Activated CD4-positive, alpha-beta T cell treated with anti-CD3 and anti-CD28 coated beads for 36 hours (primary cell): Measurements from ENCODE around the gene GPSM1. TPM values are rescaled to one million over a fixed set of nuclear protein-coding genes. Genes with fewer than 3 reads are reported as not detected.

ENCODE experiments used
- ATAC-seq: fragments of 200-7000 bp; cut with Tn5 transposase; one replicate; pipeline ENCODE4 v1.10.0; 2021; ENCODE audit warnings: mild to moderate bottlenecking, moderate library complexity
- CTCF ChIA-PET: fragments of 350-600 bp; sonication (Branson Sonifier 250); formaldehyde crosslinking; loops from one replicate; lab custom pipeline; 2021; ENCODE audit warnings: antibody characterized with exemption; lab: Charles Lee
- POLR2A ChIA-PET: fragments of 350-600 bp; sonication (Branson Sonifier 250); formaldehyde crosslinking; loops from one replicate; lab custom pipeline; 2021; ENCODE audit warnings: antibody characterized with exemption, inconsistent platforms; lab: Charles Lee
- DNase-seq: peaks from one replicate; pipeline ENCODE4 v3.0.0-alpha.2; 2020
- H3K27ac Mint-ChIP-seq: one replicate; pipeline ENCODE4 v1.8.0; 2021; ENCODE audit warnings: mixed read lengths
- H3K27me3 Mint-ChIP-seq: one replicate; pipeline ENCODE4 v1.8.0; 2021; ENCODE audit warnings: mixed read lengths
- H3K36me3 Mint-ChIP-seq: one replicate; pipeline ENCODE4 v1.8.0; 2021; ENCODE audit warnings: low read depth, mixed read lengths
- H3K4me1 Mint-ChIP-seq: one replicate; pipeline ENCODE4 v1.8.0; 2021; ENCODE audit warnings: mixed read lengths
- H3K4me3 Mint-ChIP-seq: one replicate; pipeline ENCODE4 v1.8.0; 2021; ENCODE audit warnings: mild to moderate bottlenecking, moderate library complexity, mixed read lengths
- H3K9me3 Mint-ChIP-seq: one replicate; pipeline ENCODE4 v1.8.0; 2021; ENCODE audit warnings: low read depth, mixed read lengths
- intact Hi-C, 2 experiments: fragments of 100-400 bp; cut with DNase I in 1 of 2; cut with micrococcal nuclease in 1 of 2; formaldehyde crosslinking; loops; one replicate each; pipeline versions ENCODE4 v1.14.2 to v1.15.1; 2022 to 2024; cut with DNase I, micrococcal nuclease
- total RNA-seq, 2 experiments: library from RNA; stranded (reverse); gene quantifications; one replicate each; pipeline ENCODE4 v1.2.3, GENCODE V29; 2021

GPSM1 gene
- total RNA-seq, 2 experiments from 2014 or later = 9.6 to 10.8 TPM

DNA sequence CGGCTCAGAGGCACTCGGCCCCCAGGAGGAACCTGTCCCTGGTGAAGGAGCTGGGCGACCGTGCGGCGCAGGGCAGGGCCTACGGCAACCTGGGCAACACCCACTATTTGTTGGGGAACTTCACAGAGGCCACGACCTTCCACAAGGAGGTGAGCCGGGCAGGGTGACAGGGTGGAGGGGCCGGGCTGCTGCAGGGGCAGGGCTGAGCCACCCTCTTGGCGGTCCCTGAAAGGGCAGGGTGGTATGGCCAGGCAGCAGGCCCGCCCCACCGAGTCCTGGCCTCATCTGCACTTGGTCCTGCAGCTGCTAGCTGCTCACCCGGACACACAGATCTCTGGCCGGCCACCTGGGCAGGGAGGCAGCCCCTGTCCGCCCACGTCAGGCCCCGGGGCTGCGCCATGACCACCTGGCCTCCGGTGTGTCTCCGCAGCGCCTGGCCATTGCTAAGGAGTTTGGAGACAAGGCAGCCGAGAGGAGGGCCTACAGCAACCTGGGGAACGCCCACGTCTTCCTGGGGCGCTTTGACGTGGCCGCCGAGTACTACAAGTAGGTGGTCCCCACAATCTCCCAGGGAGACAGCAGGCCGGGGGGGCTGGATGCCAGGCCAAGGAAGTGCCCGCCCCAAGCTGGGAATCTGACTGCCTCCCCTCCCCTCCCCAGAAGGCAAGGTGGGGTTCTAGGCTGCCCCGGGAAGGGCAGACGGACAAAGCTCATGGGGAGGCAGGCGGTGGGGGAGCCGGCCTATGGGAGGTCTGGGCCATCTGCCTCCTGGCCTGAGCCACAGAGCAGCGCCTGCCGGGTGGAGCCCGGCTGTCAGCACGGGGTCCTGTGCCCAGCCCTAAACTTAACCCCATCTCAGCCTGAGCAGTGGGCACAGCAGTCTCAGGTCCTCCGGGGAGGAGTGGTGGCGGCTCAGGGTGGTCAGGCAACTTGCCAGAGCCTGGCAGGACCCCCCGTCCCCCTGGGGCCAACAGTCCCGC, 10.4 kb downstream of the GPSM1 start:
- Mint-ChIP-seq H3K9me3 (no peaks in the 10 kb centered on the region), H3K27ac (no peak overlapping the region), H3K4me3 (no peak overlapping the region), H3K4me1 (no peaks in the 10 kb centered on the region), H3K36me3 (no peaks in the 10 kb centered on the region), H3K27me3 (no peaks in the 10 kb centered on the region)
- ATAC-seq = no peak
- DNase-seq = no peak
- POLR2A ChIA-PET = no interaction called here
- CTCF ChIA-PET = interaction anchor here (0.7 kb wide), 1 partner anchor 60 kb away, joined by 3 read pairs; no protein-coding TSS in a partner anchor
- intact Hi-C loops = no loop called here

DNA sequence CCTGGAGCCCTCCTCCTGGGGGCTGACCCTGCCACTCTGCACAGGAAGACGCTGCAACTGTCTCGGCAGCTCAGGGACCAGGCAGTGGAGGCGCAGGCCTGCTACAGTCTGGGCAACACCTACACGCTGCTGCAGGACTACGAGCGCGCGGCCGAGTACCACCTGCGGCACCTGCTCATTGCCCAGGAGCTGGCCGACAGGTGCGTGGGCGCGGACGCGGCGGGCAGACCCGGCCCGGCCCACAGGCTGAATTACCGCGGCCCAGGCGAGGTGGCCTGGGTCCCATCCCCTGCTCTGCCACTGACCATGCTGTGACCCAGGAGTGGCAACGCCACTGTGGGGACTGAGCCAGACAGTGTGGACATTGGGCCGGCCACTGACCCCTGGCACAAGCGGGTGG, 11.2 kb downstream of the GPSM1 start:
- Mint-ChIP-seq H3K4me3 (no peak overlapping the region), H3K4me1 (no peaks in the 10 kb centered on the region), H3K36me3 (no peaks in the 10 kb centered on the region), H3K27ac (no peak overlapping the region), H3K9me3 (no peaks in the 10 kb centered on the region), H3K27me3 (no peaks in the 10 kb centered on the region)
- DNase-seq (no peak), ATAC-seq (no peak)
- CTCF ChIA-PET = interaction anchor here (0.7 kb wide), 1 partner anchor 61 kb away, joined by 3 read pairs; no protein-coding TSS in a partner anchor
- POLR2A ChIA-PET = no interaction called here
- intact Hi-C loops = no loop called here

DNA sequence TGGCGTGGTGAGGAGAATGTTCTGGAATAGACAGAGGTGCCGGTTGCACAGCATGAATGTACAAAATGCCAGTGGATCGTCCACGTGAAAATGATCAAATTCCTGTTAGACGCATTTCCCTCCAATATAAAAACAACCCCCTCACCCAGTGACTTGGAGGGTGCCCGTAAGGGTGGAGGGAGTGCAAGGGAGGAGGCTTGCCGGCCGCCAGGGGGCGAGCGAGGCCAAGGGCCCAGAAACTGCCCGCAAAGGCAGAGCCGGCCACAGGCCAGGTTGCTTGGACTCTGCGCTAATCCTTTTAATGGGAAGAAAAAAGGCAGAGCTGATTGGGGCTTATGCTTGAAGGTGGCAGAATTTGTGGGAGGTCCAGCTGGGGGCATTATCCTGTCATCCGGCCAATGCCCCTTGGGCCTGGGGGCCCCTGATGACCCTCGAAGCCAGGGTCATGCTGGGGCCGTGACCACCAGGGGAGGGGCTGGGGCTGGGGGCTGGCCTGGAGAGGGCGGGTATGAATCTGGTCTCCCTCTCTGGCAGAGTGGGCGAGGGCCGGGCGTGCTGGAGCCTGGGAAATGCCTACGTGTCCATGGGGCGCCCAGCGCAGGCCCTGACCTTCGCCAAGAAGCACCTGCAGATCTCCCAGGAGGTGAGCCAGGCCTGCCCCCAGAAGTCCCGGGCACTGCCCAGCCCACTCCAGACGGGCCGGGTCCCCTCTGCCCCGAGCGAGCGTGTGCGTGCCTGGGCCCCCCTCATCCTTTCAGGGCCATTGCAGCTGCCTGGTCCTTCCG, 12.0 kb downstream of the GPSM1 start:
- ChIA-PET CTCF (no interaction called here), POLR2A (no interaction called here)
- Mint-ChIP-seq H3K4me1 (no peaks in the 10 kb centered on the region), H3K9me3 (no peaks in the 10 kb centered on the region), H3K27me3 (no peaks in the 10 kb centered on the region), H3K27ac (no peak overlapping the region), H3K4me3 (no peak overlapping the region), H3K36me3 (no peaks in the 10 kb centered on the region)
- no peak for ATAC-seq
- intact Hi-C loops = loop anchor here in 1 of 2 experiments (1.0 kb wide), 1 partner anchor 61 kb away; the partner anchor contains the start of gene SNAPC4
- peak; percentile 59 for DNase-seq

DNA sequence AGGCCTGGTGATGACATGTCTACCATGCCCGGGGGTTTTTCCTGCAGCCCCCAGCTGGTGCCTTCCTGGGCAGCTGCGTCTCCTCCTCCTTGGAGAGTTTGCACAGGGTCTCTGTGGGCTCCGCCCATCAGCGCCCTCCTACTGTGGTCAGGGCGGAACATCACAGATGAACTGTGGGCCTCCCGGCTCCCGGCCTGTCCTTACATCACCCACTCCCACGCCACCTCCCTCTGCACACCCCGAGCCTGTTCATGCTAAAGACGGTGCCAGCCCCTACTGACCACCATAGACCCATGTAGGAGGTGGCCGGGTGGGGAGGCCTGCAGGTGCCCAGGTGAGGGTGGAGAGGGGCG, 12.6 kb downstream of the GPSM1 start:
- Mint-ChIP-seq H3K27ac (no peak overlapping the region), H3K27me3 (no peaks in the 10 kb centered on the region), H3K4me1 (no peaks in the 10 kb centered on the region), H3K4me3 (no peak overlapping the region), H3K36me3 (no peaks in the 10 kb centered on the region), H3K9me3 (no peaks in the 10 kb centered on the region)
- intact Hi-C loops = loop anchor here in 1 of 2 experiments (1.0 kb wide), 1 partner anchor 60 kb away; the partner anchor contains the start of gene SNAPC4
- DNase-seq (no peak), ATAC-seq (no peak)
- CTCF ChIA-PET = no interaction called here
- POLR2A ChIA-PET = no interaction called here

DNA sequence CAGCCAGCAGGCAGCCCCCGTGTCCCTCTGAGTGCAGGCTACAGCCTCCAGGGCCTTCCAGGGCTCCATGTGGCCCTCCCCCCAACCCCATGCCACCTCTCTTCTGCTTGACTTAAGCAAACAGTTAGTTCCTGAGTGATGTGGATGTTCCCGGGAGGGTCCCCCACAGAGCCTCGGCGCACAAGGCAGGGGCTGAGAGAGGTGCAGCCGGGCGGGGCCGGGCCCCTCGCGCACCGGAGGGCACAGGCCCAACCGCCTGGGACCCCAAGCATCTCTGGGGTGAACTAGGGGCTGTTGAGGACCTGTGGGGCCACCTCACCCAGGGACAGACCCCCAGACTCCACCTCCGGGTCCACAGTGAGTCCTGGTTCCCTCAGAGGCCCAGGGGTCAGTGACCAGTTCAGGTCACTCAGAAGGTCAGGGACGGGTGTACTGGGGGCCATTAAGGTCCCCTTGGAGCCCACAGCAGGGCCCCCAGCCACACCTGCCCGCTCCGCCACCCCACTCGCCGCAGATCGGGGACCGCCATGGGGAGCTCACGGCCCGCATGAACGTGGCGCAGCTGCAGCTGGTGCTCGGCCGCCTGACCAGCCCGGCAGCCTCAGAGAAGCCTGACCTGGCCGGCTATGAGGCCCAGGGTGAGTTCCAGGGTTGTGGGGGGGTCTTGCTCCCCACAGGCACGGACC, 13.2 kb downstream of the GPSM1 start:
- DNase-seq (no peak), ATAC-seq (no peak)
- H3K4me3 Mint-ChIP-seq = no peak overlapping the region
- no peaks in the 10 kb centered on the region for H3K27me3 Mint-ChIP-seq
- POLR2A ChIA-PET = no interaction called here
- H3K27ac Mint-ChIP-seq = no peak overlapping the region
- intact Hi-C loops = no loop called here
- no peaks in the 10 kb centered on the region for H3K4me1 Mint-ChIP-seq
- H3K36me3 Mint-ChIP-seq = no peaks in the 10 kb centered on the region
- no peaks in the 10 kb centered on the region for H3K9me3 Mint-ChIP-seq
- CTCF ChIA-PET = no interaction called here

DNA sequence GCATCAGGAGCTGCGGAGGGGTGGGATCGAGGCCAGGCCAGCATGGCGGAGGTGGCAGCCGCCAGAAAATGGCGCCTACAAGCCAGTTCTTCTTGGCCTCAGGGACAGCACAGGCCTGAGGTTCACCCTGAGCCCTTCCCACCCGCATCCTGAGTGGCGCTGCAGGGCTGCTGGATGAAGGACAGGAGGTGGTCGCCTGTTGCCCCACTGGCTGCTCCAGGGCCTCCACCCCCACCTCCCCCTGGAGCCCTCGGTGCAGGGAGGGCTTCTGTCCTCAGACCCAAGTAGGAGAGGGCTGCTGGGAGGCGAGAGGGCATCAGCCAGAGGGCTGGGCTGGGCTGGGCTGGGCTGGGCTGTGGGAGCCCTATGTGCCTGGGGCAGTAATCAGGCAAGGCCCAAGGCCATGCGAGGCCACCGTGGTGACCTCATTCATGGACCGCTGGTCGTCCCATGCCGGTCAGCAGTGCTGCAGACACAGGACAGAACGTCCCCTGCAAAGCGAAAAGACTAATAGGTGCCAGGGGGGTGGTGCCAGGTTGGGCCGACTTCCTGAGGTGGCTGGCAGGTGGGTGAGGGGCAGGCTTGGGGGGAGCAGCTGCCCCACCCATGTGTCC, 13.8 kb downstream of the GPSM1 start:
- no peaks in the 10 kb centered on the region for H3K4me1 Mint-ChIP-seq
- no peak for ATAC-seq
- CTCF ChIA-PET = no interaction called here
- POLR2A ChIA-PET = no interaction called here
- H3K27me3 Mint-ChIP-seq = no peaks in the 10 kb centered on the region
- no peak overlapping the region for H3K4me3 Mint-ChIP-seq
- H3K27ac Mint-ChIP-seq = no peak overlapping the region
- intact Hi-C loops = no loop called here
- no peaks in the 10 kb centered on the region for H3K9me3 Mint-ChIP-seq
- H3K36me3 Mint-ChIP-seq = no peaks in the 10 kb centered on the region
- DNase-seq = no peak

DNA sequence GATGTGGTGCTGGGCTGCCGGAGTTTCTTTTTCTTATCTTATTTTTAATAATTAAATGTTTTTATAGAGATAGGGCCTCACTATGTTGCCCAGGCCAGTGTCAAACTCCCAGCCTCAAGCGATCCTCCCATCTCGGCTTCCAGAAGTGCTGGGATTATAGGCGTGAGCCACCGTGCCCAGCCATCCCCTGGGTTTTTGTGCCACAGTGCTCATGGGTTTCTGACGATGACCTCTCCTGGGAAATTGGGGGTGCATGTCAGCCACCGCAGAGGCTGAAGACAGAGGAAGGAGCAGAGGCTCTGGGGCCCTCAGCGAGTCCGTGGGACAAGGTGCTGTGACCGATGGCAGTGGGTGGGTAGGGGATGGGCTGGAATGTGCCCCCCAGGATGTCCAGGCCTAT, 14.4 kb downstream of the GPSM1 start:
- Mint-ChIP-seq H3K9me3 (no peaks in the 10 kb centered on the region), H3K27me3 (no peaks in the 10 kb centered on the region), H3K4me1 (no peaks in the 10 kb centered on the region), H3K27ac (no peak overlapping the region), H3K4me3 (no peak overlapping the region), H3K36me3 (no peaks in the 10 kb centered on the region)
- DNase-seq (no peak), ATAC-seq (no peak)
- intact Hi-C loops = loop anchor here in 1 of 2 experiments (1.0 kb wide), 2 partner anchors 22 to 74 kb away; partner anchors contain the start of gene DNLZ
- ChIA-PET POLR2A (no interaction called here), CTCF (no interaction called here)

DNA sequence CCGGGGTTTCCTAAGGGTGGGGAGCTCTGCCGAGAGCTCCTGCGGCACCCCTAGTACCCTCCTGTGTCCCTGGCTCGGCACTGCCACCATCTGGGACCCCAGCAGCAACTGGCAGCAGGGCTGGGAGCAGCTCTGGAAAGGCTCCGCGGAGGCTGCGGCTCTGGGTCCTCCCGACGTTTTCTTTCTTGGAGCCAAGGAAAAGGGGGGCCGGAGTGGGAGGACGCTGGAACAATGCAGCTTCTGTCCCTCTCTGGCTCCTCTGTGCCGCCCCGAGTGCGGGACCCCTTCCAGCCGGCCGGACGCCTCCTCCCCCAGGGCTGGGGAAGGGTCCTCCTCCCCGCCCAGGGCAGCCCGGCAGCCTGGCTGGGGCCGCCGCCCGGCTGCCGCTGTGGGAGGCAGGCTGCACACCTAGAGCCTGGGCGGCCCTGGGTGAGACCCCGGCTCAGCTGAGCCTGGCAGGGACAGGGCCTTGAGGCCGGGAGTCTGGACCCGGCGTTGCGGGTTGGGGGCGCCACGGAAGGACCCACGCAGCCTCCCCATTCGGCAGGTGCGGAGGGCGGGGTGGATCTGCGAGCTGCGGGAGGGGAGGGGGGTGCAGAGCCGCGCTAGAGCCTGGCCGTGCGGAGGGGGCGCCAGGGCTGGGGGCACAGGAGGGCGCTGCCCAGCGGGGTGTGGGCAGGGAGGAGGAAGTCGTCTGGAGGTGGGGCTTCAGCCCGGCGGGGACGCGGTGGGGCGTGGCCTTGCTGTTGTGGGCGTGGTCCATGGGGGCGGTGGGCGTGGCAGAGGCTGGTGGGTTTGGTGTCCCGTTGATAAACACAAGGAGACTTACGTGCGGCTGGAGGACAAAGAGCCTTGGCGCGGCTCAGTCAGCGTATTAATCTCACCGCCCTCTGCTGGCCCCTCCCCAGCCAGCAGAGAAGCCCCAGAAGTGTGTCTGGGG, 15.1 kb downstream of the GPSM1 start:
- ChIA-PET CTCF (no interaction called here), POLR2A (no interaction called here)
- H3K4me3 Mint-ChIP-seq = no peak overlapping the region
- peak; percentile 81 for DNase-seq
- H3K36me3 Mint-ChIP-seq = no peaks in the 10 kb centered on the region
- intact Hi-C loops = loop anchor here in 1 of 2 experiments (1.0 kb wide), 2 partner anchors 21 to 75 kb away; partner anchors contain the start of gene DNLZ
- no peaks in the 10 kb centered on the region for H3K9me3 Mint-ChIP-seq
- ATAC-seq = peak; percentile 71
- H3K27me3 Mint-ChIP-seq = no peaks in the 10 kb centered on the region
- no peaks in the 10 kb centered on the region for H3K4me1 Mint-ChIP-seq
- H3K27ac Mint-ChIP-seq = no peak overlapping the region

DNA sequence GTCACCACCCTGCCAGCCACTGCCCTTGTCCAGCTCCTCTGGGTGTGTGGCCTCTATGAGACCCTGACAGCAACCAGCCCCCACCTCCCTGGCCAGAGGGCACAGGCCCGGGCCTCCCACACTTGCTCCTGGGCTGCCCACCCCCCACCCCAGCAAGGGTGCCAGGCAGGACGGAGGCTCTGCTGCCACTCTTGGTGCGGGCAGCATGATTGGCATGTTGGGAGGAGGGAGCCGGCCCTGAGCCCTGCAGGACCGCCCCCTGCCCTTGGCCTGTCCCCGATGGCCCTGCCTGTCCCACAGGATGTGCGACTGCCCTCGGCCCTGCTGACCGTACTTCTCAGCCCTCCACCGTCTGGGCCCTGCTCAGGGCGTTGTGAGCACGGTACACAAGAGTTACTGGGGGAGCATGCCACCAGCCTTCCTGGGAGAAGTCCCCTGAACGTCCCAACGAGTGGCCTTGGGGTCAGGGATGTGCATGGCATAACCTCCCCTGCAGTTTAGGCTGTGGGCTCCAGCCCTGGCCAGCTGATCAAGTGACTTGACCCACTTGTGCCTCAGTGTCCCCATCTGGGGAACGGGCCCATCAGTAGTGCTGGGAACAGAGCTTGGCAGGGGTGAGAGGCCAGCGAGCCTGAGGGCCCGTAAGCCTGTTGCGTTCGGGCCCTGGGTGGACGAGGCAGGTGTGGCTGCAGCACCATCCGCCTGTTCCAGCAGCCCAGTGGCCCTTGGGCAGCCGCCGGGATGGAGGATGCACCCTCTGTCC, 16.0 kb downstream of the GPSM1 start:
- ChIA-PET POLR2A (no interaction called here), CTCF (interaction anchor here (0.7 kb wide), 1 partner anchor 1196 kb away, joined by 3 read pairs; no protein-coding TSS in a partner anchor)
- DNase-seq (no peak), ATAC-seq (no peak)
- Mint-ChIP-seq H3K27me3 (no peaks in the 10 kb centered on the region), H3K4me3 (no peak overlapping the region), H3K36me3 (no peaks in the 10 kb centered on the region), H3K9me3 (no peaks in the 10 kb centered on the region), H3K27ac (no peak overlapping the region), H3K4me1 (no peaks in the 10 kb centered on the region)
- intact Hi-C loops = no loop called here

DNA sequence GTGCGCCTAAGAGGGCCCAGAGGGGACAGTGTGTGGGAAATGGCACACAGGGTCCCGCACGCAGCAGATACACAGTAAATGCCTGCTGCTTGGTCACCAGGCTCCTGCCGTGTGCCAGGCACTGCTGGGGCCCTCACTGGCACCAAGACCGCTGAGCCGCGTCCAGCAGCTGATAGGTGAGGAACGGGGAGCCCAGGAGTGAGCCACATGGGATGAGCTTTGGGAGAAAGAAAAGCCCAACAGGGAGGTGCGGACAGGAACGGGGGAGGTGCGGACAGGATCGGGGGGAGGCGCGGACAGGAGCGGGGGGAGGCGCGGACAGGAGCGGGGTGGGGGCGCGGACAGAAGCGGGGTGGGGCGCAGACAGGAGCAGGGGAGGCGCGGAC, 16.5 kb downstream of the GPSM1 start:
- CTCF ChIA-PET = interaction anchor here (0.7 kb wide), 1 partner anchor 1195 kb away, joined by 3 read pairs; no protein-coding TSS in a partner anchor
- no peak for ATAC-seq
- Mint-ChIP-seq H3K36me3 (no peaks in the 10 kb centered on the region), H3K9me3 (no peaks in the 10 kb centered on the region), H3K4me3 (no peak overlapping the region), H3K27me3 (no peaks in the 10 kb centered on the region), H3K4me1 (no peaks in the 10 kb centered on the region), H3K27ac (no peak overlapping the region)
- POLR2A ChIA-PET = no interaction called here
- intact Hi-C loops = no loop called here
- DNase-seq = no peak
